Kidney (tissue), 14 donors: Measurements from ENCODE around the gene VILL. TPM values are rescaled to one million over a fixed set of nuclear protein-coding genes. Genes with fewer than 3 reads are reported as not detected.
"Not testable (repeated sequence)": the region's sequence is repeated elsewhere in the genome, so short reads cannot be mapped to it uniquely, and the experiment has no call there.

ENCODE experiments used
- DNase-seq, 5 donors: peaks; one replicate each; pipeline ENCODE4 v3.0.0-alpha.2; 2013 to 2020
- FAIRE-seq: peaks from 2 replicates; lab custom pipeline; 2012; peaks lifted over from hg19 to GRCh38; lab: Jason Lieb, UNC
- H3K27ac ChIP-seq, 2 donors: one replicate each; pipeline ENCODE4 v1.7.0; 2013; ENCODE audit warnings: low read depth in 2 of 2, low read length in 2 of 2, inconsistent platforms in 1 of 2
- H3K27me3 ChIP-seq: one replicate; pipeline ENCODE4 v1.7.1; 2013; ENCODE audit warnings: low read length, inconsistent platforms; ENCODE audit not compliant: control insufficient read depth, insufficient read depth
- H3K36me3 ChIP-seq, 3 donors: one replicate each; pipeline versions ENCODE4 v1.7.0 to v1.7.1; 2013; ENCODE audit warnings: low read length in 3 of 3, control low read depth in 1 of 3, inconsistent platforms in 1 of 3; ENCODE audit not compliant: insufficient read depth in 3 of 3, control insufficient read depth in 2 of 3
- H3K4me1 ChIP-seq, 3 donors: one replicate each; pipeline versions ENCODE4 v1.7.0 to v1.7.1; 2013; ENCODE audit warnings: low read length in 3 of 3, inconsistent platforms in 1 of 3, low read depth in 1 of 3; ENCODE audit not compliant: control insufficient read depth in 2 of 3, insufficient read depth in 2 of 3
- H3K4me3 ChIP-seq, 3 donors: one replicate each; pipeline versions ENCODE4 v1.7.0 to v1.8.1; 2013; ENCODE audit warnings: low read length in 3 of 3, control low read depth in 1 of 3, inconsistent platforms in 1 of 3
- H3K9ac ChIP-seq, 3 donors: one replicate each; pipeline versions ENCODE4 v1.7.0 to v1.7.1; 2013; ENCODE audit warnings: low read length in 3 of 3, control low read depth in 1 of 3, inconsistent platforms in 1 of 3
- H3K9me3 ChIP-seq, 3 donors: one replicate each; pipeline versions ENCODE4 v1.7.0 to v1.7.1; 2013; ENCODE audit warnings: low read length in 3 of 3, control low read depth in 1 of 3, inconsistent platforms in 1 of 3; ENCODE audit not compliant: control insufficient read depth in 2 of 3, insufficient read depth in 1 of 3
- intact Hi-C: fragments of 100-400 bp; cut with DNase I; formaldehyde crosslinking; loops from one replicate; pipeline ENCODE4 v1.11.1; 2022
- polyA plus RNA-seq: library from polyadenylated mRNA; stranded (reverse); fragments of 350-450 nt; fragmentation: Illumina TruSeq; extraction: RNeasy Lipid Tissue Mini Kit (QIAGEN cat#74804); gene quantifications from one replicate; pipeline ENCODE4 v1.2.3, GENCODE V29; 2014; ENCODE audit warnings: low read depth, low replicate concordance; ENCODE audit not compliant: insufficient read depth
- total RNA-seq: library from RNA; stranded (reverse); fragmentation: NEBNext Ultra II Directional; extraction: Animal tissue kit (Norgen Biotek cat#: 25700); gene quantifications from one replicate; pipeline ENCODE4 v1.2.1, GENCODE V29; 2021
- TF ChIP-seq, protein P1 (sequence below): IDR thresholded peaks from 3 replicates; pipeline ENCODE4 v1.5.1; 2012; ENCODE audit warnings: mild to moderate bottlenecking, moderate library complexity, borderline replicate concordance; ENCODE audit not compliant: insufficient read depth; ENCODE audit errors: extremely low read depth
- donor health status: control.
- donor health status: control.
- donor health status: control.
- donor health status: control.
- donor health status: control.
- donor health status: DM: yes; HTN: yes; CAD: no.
- donor health status: Normal renal cell carcinoma (clear cell type).

VILL gene
- total and polyA plus RNA-seq, 2 donors from 2014 or later, result 7.4 to 7.6 TPM

GRCh38 chr3:37986479-37987314, 3.9 kb upstream of the VILL start:
- Histone ChIP-seq H3K36me3 (peaks cover 0 to 13% (median 13%) of the 10 kb centered on the region in 3 donors), H3K27ac (no peak overlapping the region), H3K9ac (no peak overlapping the region), H3K9me3 (no peaks in the 10 kb centered on the region), H3K4me3 (no peak overlapping the region), H3K27me3 (no peaks in the 10 kb centered on the region), H3K4me1 (no peaks in the 10 kb centered on the region)
- FAIRE-seq (no peak), DNase-seq (peak in 1 of 5 donors; percentile 64)
- TF ChIP-seq, protein P1, sequence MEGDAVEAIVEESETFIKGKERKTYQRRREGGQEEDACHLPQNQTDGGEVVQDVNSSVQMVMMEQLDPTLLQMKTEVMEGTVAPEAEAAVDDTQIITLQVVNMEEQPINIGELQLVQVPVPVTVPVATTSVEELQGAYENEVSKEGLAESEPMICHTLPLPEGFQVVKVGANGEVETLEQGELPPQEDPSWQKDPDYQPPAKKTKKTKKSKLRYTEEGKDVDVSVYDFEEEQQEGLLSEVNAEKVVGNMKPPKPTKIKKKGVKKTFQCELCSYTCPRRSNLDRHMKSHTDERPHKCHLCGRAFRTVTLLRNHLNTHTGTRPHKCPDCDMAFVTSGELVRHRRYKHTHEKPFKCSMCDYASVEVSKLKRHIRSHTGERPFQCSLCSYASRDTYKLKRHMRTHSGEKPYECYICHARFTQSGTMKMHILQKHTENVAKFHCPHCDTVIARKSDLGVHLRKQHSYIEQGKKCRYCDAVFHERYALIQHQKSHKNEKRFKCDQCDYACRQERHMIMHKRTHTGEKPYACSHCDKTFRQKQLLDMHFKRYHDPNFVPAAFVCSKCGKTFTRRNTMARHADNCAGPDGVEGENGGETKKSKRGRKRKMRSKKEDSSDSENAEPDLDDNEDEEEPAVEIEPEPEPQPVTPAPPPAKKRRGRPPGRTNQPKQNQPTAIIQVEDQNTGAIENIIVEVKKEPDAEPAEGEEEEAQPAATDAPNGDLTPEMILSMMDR, result no peak
- intact Hi-C loops, result no loop called here

DNA sequence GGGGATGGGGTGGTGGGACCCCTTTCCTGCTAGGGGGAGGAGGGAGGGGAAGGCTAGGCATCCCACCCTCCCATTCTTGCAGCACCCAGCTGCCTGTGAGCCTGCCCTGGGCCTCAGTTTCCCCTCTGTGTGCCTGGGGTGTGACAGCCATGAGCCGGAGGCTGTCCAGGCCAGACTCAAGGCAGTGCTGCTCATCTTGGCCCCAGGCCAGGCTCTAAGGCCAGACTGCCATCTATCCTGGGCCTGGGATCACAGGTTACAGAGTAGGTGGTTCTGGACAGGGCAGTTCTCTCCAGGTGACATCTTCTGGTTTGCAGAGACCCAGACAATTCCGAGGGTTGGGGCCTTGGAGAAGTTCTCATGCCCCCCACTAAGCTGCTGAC, 3.3 kb upstream of the VILL start:
- Histone ChIP-seq H3K36me3 (peaks cover 0 to 7% (median 7%) of the 10 kb centered on the region in 3 donors), H3K27me3 (no peaks in the 10 kb centered on the region), H3K9me3 (no peaks in the 10 kb centered on the region), H3K4me1 (no peaks in the 10 kb centered on the region), H3K27ac (no peak overlapping the region), H3K4me3 (no peak overlapping the region), H3K9ac (no peak overlapping the region)
- DNase-seq (peak in 1 of 5 donors; percentile 46), FAIRE-seq (no peak)
- TF ChIP-seq, protein P1, result no peak
- intact Hi-C loops, result no loop called here

GRCh38 chr3:37987751-37988179, 2.8 kb upstream of the VILL start:
- H3K9ac ChIP-seq, result no peak overlapping the region
- no peaks in the 10 kb centered on the region for H3K9me3 ChIP-seq
- TF ChIP-seq, protein P1, result no peak
- intact Hi-C loops, result no loop called here
- FAIRE-seq (no peak), DNase-seq (peak in 1 of 5 donors; percentile 15)
- no peaks in the 10 kb centered on the region for H3K27me3 ChIP-seq
- no peaks in the 10 kb centered on the region for H3K4me1 ChIP-seq
- no peak overlapping the region for H3K4me3 ChIP-seq
- H3K27ac ChIP-seq, result no peak overlapping the region
- H3K36me3 ChIP-seq, result peaks cover 0 to 4% (median 2%) of the 10 kb centered on the region in 3 donors

- H3K27me3 ChIP-seq, H3K4me3 ChIP-seq, H3K27ac ChIP-seq, H3K9ac ChIP-seq, intact Hi-C loops, H3K4me1 ChIP-seq, H3K36me3 ChIP-seq, FAIRE-seq, H3K9me3 ChIP-seq: not testable (repeated sequence)
- peak in 1 of 5 donors; percentile 13 for DNase-seq
These were observed 2.2 kb upstream of the VILL start for GRCh38 chr3:37988376-37988775.
